NCI-H226 (cell line): ENCODE measurements around the gene LRBA.
"Not testable (repeated sequence)": the region's sequence is repeated elsewhere in the genome, so short reads cannot be mapped to it uniquely, and the experiment has no call there.

ENCODE experiments used
- DNase-seq: peaks from one replicate; pipeline ENCODE4 v3.0.0-alpha.2; 2015

Gene LRBA

GRCh38 chr4:151021637-151022334 is 6.7 kb upstream of the LRBA start:
- no peak for DNase-seq

- DNase-seq = peak; percentile 59
Observed at GRCh38 chr4:151015459-151016347, 619 bp upstream of the LRBA start.

- no peak for DNase-seq
Observed at GRCh38 chr4:151013944-151014343, 1.1 kb downstream of the LRBA start.

GRCh38 chr4:151013491-151013890 is 1.6 kb downstream of the LRBA start:
- DNase-seq = no peak

GRCh38 chr4:151012820-151013219 is 2.3 kb downstream of the LRBA start:
- DNase-seq = peak; percentile 8

GRCh38 chr4:151012376-151012775 is 2.7 kb downstream of the LRBA start:
- DNase-seq = no peak

GRCh38 chr4:151004222-151004621 is 10.9 kb downstream of the LRBA start:
- DNase-seq = peak; percentile 29

GRCh38 chr4:151000747-151001429 is 14.2 kb downstream of the LRBA start:
- no peak for DNase-seq

- no peak for DNase-seq
Observed at GRCh38 chr4:150999086-150999485, 16.0 kb downstream of the LRBA start.

GRCh38 chr4:150997141-150997540 is 17.9 kb downstream of the LRBA start:
- no peak for DNase-seq

- no peak for DNase-seq
Observed at GRCh38 chr4:150994721-150995120, 20.4 kb downstream of the LRBA start.

- not testable (repeated sequence) for DNase-seq
Observed at GRCh38 chr4:150993577-150993976, 21.5 kb downstream of the LRBA start.

- DNase-seq = no peak
Observed at GRCh38 chr4:150990993-150991392, 24.1 kb downstream of the LRBA start.

GRCh38 chr4:150990250-150990649 is 24.8 kb downstream of the LRBA start:
- DNase-seq = no peak

- DNase-seq = no peak
Observed at GRCh38 chr4:150988238-150988637, 26.8 kb downstream of the LRBA start.

GRCh38 chr4:150987204-150987603 is 27.9 kb downstream of the LRBA start:
- DNase-seq = no peak

GRCh38 chr4:150986085-150986484 is 29.0 kb downstream of the LRBA start:
- no peak for DNase-seq

- no peak for DNase-seq
Observed at GRCh38 chr4:150983851-150984250, 31.2 kb downstream of the LRBA start.

- no peak for DNase-seq
Observed at GRCh38 chr4:150982557-150983233, 32.4 kb downstream of the LRBA start.

- DNase-seq = no peak
Observed at GRCh38 chr4:150978738-150979575, 36.1 kb downstream of the LRBA start.

GRCh38 chr4:150976478-150977118 is 38.5 kb downstream of the LRBA start:
- no peak for DNase-seq

GRCh38 chr4:150974750-150975149 is 40.3 kb downstream of the LRBA start:
- no peak for DNase-seq
